ENCODE data around the gene EYS. TPM values are rescaled to one million over a fixed set of nuclear protein-coding genes. Genes with fewer than 3 reads are reported as not detected.
"Not testable (repeated sequence)": the region's sequence is repeated elsewhere in the genome, so short reads cannot be mapped to it uniquely, and the experiment has no call there.

Gene EYS
- total RNA-seq, 1 experiment from 2014 or later: not detected

DNA sequence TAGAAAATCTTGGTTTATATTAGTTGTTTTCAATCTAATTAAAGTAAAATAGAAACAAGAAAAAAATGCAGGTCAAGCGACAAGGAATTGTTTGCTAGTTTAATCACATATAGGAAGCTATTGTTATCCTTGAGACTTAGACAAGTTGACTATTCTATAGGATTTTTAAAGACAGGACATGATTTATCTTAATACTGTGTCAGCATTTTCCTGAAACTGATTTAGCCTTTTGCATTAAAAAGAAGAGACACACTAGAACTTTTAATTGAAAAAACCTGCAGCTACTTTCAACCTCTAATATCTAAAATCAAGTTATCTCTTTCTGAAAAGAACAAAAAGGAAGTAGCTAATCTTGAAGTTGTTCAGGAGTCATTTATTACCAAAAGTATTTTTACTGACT is 1825.2 kb downstream of the EYS start:
- Histone ChIP-seq H3K36me3 (no peaks in the 10 kb centered on the region), H3K4me3 (no peak overlapping the region), H3K9me3 (no peaks in the 10 kb centered on the region), H3K27me3 (no peaks in the 10 kb centered on the region)
- no peak for DNase-seq

DNA sequence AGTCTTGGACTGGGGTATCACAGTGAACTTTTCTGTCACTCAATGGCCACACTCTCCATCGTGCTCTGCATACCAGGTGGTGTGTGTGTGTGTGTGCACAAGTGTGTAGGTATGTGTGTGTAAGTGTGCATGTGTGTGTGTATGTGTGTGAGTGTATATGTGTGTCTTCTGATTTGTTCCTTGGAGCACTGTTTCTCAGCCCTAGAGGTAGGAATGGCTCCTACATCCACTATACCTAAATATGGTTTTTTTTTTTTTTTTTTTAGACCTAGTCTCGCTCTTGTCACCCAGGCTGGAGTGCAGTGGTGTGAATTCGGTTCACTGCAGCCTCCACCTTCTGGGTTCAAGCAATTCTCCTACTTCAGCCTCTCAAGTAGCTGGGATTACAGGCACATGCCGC is 1834.8 kb downstream of the EYS start:
- Histone ChIP-seq H3K9me3 (no peaks in the 10 kb centered on the region), H3K27me3 (no peaks in the 10 kb centered on the region), H3K4me3 (no peak overlapping the region), H3K36me3 (no peaks in the 10 kb centered on the region)
- DNase-seq: no peak

DNA sequence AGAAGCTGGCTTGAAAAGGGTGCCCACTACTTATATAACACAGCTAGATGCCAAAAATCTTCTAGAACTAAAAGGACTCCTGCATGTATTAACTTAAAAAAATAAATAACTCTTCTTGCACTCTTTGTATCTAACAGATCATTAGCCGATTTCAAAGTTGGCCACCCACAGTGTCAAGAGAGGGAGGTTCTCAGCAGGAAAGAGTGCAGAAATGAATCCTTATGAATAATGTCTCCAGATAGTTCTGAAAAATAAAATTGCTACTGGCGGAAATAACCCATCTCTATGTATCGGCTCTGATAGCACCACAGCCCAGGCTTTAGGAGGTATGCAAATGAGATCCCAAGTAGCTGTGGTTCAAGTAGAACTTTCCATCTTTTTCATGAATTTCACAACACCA is 1838.7 kb downstream of the EYS start:
- no peaks in the 10 kb centered on the region for H3K9me3 ChIP-seq
- no peaks in the 10 kb centered on the region for H3K36me3 ChIP-seq
- no peak for DNase-seq
- no peaks in the 10 kb centered on the region for H3K27me3 ChIP-seq
- H3K4me3 ChIP-seq: no peak overlapping the region

DNA sequence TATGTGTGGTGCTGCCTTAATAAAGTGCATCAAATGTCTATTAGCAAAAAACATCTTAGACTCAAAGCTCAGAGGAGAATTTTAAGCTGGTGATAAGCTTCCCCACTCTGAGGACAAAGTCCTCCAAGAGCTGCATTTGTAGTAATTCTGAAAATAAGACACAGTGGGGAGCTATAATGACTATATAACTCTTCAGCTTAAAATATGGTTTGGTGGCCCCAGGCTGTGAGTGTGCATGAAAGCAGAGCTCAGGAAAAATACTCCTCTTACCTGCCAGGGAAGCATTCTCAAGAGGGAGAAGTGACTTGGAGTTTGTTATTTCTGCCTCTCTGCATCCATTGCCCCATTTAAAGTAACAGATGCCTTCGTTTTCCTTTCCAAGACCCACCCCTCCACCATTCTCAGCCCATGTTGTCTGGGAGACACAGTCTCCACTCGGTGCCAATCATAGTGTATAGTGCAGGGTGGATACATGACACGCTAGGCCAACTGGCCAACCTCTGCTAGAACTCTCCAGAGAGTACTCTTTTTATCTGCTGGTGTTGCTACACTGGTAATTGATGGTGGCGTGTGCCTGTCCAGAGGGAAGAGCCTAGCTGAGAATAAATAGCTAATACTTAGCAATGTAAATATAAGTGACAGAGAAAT is 1842.2 kb downstream of the EYS start:
- no peaks in the 10 kb centered on the region for H3K9me3 ChIP-seq

DNA sequence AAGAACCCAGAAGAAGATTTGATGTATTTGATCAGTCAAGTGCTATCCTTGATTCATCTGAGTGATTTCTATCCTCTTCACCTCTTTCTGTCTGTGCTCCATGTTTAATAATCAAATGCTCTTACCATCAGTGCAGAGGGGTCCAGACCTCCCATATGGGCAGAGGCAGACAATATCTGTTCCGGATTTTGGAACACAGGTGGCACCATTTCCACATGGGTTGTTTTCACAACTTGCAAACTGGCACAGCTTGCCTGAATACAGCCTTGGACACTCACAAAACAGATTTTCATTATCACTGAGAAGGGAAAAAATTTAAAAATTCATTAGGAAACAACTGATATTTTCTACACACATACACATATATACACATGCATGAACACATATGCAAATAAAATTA is 1843.0 kb downstream of the EYS start:
- H3K36me3 ChIP-seq: no peaks in the 10 kb centered on the region
- H3K27me3 ChIP-seq: no peaks in the 10 kb centered on the region
- H3K9me3 ChIP-seq: no peaks in the 10 kb centered on the region
- DNase-seq: no peak
- H3K4me3 ChIP-seq: no peak overlapping the region

More for the DNA sequence above, 1842.2 kb downstream of the EYS start:
- no peak for DNase-seq
- H3K27me3 ChIP-seq: no peaks in the 10 kb centered on the region
- H3K4me3 ChIP-seq: no peak overlapping the region
- H3K36me3 ChIP-seq: no peaks in the 10 kb centered on the region

DNA sequence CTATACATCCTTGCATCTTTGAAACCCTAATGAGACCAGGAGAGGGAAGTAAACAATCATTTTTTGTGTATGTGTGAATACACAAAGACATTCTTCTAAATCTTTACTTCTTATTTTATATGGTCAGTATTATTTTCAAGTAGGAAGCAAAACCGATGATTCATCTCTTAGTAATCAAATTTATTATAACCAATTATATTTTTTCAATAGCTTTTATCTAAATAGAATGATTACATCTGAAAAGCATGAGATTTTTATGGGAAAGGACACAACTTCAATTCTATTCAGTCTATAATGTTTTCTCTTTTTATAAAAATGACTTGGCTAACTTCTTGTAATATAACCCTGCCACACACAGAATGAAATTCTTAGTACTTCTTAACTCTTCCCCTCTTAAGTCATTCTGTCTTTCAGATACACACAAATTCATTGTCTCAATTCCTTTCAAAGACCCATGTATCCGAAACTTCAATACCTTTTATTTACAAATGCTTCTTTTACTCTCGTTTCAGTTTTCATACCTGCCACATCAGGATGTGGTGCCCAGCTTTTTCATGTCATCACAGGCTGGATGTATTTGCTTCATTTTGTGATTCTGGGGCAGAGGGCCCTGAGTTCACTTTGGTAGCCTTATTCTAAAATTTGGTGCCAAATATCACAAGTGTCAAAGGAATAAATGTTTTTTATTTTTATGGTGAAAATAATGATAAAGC is 1844.4 kb downstream of the EYS start:
- DNase-seq: no peak
- no peaks in the 10 kb centered on the region for H3K36me3 ChIP-seq
- H3K9me3 ChIP-seq: no peaks in the 10 kb centered on the region
- no peak overlapping the region for H3K4me3 ChIP-seq
- no peaks in the 10 kb centered on the region for H3K27me3 ChIP-seq

DNA sequence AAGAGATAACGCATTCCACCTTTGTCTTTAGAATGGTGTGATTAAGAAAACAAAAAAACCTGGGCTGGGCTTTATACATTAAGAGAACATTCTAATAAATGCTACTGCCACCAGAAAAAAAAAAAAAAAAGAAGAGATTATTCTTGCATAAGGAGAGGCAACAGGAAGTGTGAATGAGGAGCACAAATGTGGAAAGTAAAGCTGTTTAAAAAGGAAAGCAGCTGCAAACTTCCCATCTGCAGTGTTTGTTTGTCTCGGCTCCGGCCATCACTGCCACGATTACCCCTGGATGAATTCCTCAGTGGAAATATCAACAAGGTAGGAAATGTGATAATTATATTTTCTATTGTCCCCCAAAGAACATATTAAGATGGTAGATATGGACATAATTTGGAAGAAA is 1847.5 kb downstream of the EYS start:
- H3K9me3 ChIP-seq: no peaks in the 10 kb centered on the region
- no peaks in the 10 kb centered on the region for H3K36me3 ChIP-seq
- DNase-seq: no peak
- no peak overlapping the region for H3K4me3 ChIP-seq
- no peaks in the 10 kb centered on the region for H3K27me3 ChIP-seq

DNA sequence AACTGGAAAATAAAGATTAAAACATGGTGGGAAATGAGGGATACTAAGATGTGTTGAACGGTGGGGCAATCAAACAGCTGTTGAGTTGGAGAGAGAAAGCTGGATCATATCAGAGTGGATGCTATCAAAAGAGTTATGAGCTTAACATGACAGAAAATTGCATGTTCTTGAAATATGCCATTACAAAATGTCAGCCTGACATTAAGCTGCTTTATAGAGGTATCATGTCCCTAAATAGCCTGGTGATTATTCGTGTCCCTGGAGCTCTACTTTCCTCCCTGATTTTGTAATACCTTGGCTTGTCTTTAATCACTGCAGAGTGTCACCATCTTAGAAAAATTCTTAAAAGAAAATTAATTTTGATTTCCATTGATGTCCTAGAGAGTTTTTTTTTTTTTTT is 1848.3 kb downstream of the EYS start:
- Histone ChIP-seq H3K27me3 (no peaks in the 10 kb centered on the region), H3K4me3 (no peak overlapping the region), H3K36me3 (no peaks in the 10 kb centered on the region), H3K9me3 (no peaks in the 10 kb centered on the region)
- DNase-seq: no peak

DNA sequence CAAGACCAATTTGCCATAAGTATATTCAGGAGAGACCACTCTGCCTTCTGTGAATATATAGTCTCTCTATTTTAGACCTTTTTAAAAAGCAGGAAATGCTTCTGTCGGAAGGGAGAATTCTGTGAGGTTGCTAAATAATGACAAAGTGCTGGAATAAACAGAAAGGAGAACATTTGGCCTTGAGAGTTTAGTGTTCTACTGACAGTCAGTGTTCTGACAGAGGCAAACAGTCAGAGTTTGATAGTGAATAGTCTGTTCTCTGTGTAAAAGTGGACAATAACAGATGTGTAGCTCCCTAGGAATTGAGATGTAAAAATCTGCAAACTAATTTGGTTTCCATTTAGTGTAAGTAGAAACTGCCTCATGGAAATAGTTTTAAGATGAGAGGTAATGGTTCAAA is 1850.8 kb downstream of the EYS start:
- Histone ChIP-seq H3K27me3 (no peaks in the 10 kb centered on the region), H3K4me3 (no peak overlapping the region), H3K9me3 (no peaks in the 10 kb centered on the region), H3K36me3 (no peaks in the 10 kb centered on the region)
- no peak for DNase-seq

DNA sequence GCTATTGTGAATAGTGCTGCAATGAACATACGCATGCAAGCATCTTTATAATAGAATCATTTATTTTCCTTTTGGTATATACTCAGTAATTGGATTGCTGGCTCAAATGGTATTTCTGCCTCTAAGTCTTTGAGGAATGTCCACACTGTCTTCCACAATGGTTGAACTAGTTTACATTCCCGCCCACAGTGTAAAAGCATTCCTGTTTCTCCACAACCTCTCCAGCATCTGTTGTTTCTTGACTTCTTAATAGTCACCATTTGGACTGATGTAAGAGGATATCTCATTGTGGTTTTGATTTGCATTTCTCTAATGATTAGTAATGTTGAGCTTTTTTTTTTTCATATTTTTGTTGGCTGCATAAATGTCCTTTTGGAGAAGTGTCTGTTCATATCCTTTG is 1862.7 kb downstream of the EYS start:
- DNase-seq: peak; percentile 8

DNA sequence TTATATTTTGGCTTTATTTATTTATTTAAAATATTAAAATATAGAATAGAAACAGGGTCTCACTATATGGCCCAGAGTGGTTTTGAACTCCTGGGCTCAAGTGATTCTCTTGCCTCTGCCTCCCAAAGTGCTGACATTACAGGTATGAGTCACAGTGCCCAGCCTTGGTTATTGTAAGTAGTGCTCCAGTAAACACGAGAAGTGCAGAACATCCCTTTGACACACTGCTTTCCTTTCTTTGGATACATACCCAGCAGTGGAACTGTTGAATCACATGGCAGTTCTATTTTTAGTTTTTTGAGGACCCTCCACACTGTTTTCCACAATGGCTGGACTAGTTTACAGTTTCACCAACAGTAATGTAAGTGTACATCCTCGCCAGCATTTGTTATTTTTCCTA is 1867.5 kb downstream of the EYS start:
- Histone ChIP-seq H3K36me3 (no peaks in the 10 kb centered on the region), H3K27me3 (no peaks in the 10 kb centered on the region), H3K4me3 (no peak overlapping the region), H3K9me3 (no peaks in the 10 kb centered on the region)
- DNase-seq: no peak

More for the DNA sequence above, 1862.7 kb downstream of the EYS start:
- Histone ChIP-seq H3K36me3 (no peaks in the 10 kb centered on the region), H3K4me3 (no peak overlapping the region), H3K9me3 (no peaks in the 10 kb centered on the region), H3K27me3 (no peaks in the 10 kb centered on the region)

DNA sequence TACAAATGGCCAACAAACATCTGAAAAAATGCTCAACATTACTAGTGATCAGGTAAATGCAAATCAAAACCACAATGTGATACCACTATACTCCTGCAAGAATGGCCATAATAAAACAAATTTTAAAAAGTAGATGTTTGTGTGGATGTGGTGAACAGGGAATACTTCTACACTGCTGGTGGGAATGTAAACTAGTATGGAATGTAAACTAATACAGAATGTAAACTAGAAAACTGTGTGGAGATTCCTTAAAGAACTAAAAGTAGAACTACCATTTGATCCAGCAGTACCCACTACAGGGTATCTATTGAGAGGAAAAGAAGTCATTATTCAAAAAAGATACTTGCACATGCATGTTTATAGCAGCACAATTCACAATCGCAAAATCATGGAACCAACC is 1878.3 kb downstream of the EYS start:
- H3K9me3 ChIP-seq, DNase-seq, H3K4me3 ChIP-seq, H3K36me3 ChIP-seq, H3K27me3 ChIP-seq: not testable (repeated sequence)

DNA sequence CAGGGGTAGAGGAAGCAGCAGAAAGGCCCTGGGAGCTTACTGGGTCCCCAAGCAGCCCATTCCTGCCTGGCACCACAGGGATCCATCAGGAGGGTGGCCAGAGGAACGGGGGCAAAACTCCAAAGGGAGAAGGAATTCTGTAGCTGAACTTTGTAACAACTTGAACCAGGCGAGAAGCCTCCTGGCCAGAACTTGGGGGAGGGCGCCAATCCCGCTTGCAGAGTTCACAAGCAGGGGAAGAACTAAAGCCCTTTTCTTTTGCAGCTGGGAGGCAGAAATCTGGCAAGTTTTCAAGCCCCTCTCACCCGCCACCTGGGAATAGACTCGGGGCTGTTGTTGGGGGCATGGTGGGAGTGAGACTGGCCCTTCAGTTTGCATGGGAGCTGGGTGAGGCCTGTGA is 1882.3 kb downstream of the EYS start:
- no peak for DNase-seq
- Histone ChIP-seq H3K9me3 (no peaks in the 10 kb centered on the region; the same call in 1 of the 2 replicates), H3K27me3 (no peaks in the 10 kb centered on the region), H3K4me3 (no peak overlapping the region), H3K36me3 (no peaks in the 10 kb centered on the region)

DNA sequence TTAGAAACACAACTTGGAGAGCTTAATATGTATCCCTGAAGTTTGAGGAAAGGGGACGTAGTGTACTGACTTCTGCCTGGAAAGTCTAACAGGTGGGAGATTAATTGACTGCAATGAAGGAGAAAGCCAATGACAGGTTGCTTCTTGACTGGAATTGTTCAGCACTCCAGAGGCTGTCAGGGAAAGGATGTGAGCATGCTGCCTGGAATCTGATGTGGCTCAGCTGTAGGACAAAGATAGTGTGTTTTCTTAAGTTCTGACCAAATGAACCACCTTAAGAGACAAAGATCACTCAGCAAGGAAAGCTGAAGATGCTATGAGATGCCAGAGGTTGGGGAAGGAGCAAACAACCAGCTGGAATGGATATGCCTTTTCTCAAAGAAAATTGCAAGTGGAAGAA is 1885.6 kb downstream of the EYS start:
- Histone ChIP-seq H3K36me3 (no peaks in the 10 kb centered on the region), H3K27me3 (no peaks in the 10 kb centered on the region), H3K4me3 (no peak overlapping the region), H3K9me3 (no peaks in the 10 kb centered on the region)
- DNase-seq: no peak

DNA sequence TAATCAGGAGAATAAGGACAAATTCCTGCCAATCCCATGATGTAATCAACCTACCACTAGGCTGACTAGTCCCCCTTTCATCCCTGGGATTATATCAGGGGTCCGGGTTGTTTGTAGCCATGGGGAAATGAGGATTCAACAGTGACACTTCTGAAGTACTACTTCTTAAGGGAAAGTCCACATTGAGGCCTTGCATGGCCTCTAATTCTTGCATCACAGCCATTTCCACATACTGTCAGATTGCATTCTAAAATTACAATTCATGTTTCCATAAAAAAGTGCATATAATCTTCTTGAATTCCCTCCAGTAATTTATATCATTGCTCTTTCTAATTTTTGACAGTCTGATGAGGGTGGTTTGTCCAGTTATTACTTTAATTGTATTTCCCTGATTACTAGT is 1887.2 kb downstream of the EYS start:
- H3K36me3 ChIP-seq: no peaks in the 10 kb centered on the region
- H3K4me3 ChIP-seq: no peak overlapping the region
- no peaks in the 10 kb centered on the region for H3K27me3 ChIP-seq
- H3K9me3 ChIP-seq: no peaks in the 10 kb centered on the region
- no peak for DNase-seq

DNA sequence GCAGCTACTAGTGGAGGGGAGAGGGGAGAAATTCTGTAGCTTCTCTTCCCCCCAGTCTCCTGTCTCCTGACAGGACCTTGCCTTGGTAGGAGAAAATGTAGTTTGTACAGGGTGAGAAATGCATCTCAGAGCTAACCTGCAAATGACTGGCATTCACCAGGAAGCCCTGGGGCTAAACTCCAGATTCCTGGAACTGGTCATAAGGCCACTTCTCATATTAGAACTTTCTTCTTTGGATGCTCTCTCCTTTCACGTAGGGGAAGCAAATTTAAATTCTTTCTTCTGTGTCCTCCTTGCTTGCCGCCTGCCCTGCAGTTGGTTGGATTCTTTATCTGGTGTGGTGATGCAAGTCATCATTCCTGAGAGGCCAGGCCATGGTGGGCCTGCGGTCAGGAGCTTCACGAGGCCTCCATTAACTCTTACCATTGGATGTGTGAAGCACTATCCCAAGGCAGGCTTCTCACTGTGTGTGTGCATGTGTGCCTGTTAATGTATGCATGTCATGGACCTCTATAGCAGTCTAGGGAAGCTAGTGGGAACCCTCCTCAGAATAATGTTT is 1889.5 kb downstream of the EYS start:
- Histone ChIP-seq H3K4me3 (no peak overlapping the region), H3K9me3 (no peaks in the 10 kb centered on the region), H3K36me3 (no peaks in the 10 kb centered on the region), H3K27me3 (no peaks in the 10 kb centered on the region)
- DNase-seq: no peak

DNA sequence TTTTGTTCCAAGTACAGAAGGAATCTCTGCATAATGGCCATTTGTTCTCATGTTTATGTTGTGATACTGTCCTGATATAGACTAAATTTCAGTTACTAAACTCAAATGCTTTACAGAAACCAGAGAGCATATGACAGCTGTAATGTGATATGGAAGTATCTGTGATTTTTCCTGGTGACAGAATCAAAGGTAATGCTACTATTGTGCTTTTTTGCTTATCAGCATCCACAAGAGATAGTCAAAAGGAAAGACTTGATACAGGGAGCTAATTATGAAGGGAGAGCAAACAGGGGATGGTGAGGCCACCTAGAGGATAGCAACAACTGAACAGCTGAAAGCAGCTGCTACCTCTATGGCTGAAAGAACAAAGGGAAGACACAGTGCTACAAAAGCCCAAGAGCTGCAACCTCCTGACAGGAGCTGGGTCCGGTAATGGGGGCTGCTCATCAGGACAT is 1890.0 kb downstream of the EYS start:
- no peak overlapping the region for H3K4me3 ChIP-seq
- no peaks in the 10 kb centered on the region for H3K36me3 ChIP-seq
- no peaks in the 10 kb centered on the region for H3K9me3 ChIP-seq
- no peaks in the 10 kb centered on the region for H3K27me3 ChIP-seq
- DNase-seq: no peak

DNA sequence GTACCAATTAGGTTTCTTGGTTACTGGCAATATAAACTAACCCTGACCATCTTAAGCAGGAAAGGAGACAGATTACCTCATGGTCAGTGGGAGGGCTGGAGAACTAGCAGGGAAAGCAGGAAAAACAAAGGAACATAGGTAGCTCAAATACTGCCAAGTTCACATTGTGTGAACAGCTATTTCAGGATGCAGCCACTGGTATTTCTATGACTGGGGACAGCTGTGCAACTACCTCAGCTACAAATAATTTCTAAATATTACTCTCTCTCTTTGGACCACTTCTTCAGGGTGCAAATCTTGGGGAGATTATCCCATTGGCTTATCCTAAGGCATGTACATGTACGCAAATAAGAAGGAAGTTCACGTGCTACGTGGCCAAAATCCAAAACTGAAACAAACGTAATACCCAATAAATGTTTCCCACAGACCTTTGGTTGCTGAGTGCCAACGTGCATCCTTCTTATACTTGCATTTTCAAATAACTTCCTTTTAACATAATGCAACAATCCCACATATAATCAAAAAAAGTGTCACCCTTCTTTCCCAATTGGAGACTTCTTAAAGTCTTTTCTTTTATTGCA is 1890.5 kb downstream of the EYS start:
- Histone ChIP-seq H3K27me3 (no peaks in the 10 kb centered on the region), H3K9me3 (no peaks in the 10 kb centered on the region), H3K4me3 (no peak overlapping the region), H3K36me3 (no peaks in the 10 kb centered on the region)
- DNase-seq: no peak
